Activated effector memory CD4-positive, alpha-beta T cell treated with Interleukin-2 at 50 U/mL for 16 hours (primary cell): ENCODE data around the gene NSG2.
"Not testable (repeated sequence)": the region's sequence is repeated elsewhere in the genome, so short reads cannot be mapped to it uniquely, and the experiment has no call there.

ENCODE experiments used
- DNase-seq: peaks from one replicate; pipeline ENCODE4 v3.0.0-alpha.2; 2020

NSG2 gene

DNA sequence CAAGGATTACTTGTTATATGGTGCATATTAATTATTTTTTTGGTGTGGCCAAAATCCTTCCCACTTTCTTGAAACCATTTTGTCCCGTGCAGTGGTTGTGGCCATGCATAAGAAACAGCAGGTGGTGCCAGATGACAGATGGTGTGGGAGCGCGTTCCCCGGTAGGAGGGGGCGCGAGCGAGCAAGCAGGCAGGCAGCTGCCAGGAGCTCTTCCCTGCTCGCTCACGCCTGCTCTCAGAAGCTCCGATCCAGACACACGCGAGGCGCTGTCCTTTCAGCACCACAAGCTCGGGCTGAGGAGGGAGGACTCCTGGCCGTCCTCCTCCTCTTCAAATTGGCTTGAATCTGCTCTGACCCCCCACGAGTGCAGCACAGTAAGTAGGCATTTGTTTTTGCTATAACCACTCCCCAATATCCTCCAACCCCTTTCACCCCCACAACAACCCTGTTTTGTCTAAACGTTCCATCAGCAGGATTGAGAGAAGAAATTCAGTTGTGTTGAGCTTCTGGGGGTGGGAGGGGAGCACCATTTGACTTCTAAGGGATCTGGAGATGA lies at the start of gene NSG2:
TSS of gene NSG2 (plus strand) at position 237 of the 556 bp plus-strand sequence. CDS start 1,050 bp downstream, outside the sequence.
- DNase-seq = no peak

DNA sequence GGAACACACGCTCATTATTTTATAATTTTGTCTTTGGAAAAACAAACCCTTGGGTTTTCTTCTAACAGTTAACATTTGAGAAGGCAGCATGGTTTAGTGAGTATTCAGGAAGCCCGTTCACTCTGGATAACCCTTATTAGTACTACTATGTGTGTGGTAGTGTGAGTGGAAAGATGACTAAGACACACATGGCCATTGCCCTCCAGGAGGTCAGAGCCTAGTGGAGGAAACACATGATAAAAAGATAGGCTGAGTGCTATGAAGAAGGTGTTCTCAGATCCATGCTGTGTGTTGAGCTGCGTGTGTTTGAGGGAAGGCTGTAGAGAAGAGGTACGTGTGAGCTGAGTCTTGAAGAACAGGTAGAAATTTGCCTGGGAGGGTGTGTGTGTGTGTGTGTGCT lies 48.2 kb upstream of the NSG2 start:
- DNase-seq = no peak

DNA sequence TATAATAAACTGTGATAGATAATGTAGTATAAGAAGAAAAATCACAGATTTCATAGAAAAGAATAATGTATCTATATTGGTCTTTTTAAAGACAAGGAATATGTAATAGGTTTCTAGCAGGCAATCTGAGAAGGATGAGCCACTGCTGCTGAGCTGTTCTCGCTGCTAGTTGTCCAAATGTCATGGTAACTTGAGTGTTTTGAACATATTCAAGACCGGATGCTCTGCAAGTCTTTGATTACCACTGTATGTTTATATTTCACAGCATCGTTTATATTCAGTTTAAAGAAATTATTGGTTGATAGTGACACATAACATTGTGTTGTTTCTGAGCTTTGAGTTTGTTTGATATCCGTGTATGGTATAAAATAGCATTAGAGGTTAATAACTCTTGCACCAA lies 47.0 kb upstream of the NSG2 start:
- no peak for DNase-seq

DNA sequence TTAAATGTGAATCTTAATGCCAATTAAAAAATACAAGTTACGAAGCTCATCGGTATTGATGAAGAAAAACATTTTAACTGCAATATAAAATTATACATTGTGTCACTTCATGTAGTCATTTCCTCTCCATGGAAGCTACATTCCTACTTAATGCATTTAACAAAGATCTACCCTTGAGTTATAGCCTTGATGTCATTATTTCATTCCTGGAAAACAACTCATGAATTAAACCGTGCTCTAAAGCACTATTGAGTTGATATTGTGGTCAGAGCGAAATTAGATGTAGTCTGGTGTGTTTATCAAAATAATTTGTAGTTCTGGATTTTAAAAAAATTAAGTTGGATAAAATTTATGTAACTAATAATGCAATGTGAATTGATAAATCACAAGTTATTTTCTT lies 45.4 kb upstream of the NSG2 start:
- no peak for DNase-seq

DNA sequence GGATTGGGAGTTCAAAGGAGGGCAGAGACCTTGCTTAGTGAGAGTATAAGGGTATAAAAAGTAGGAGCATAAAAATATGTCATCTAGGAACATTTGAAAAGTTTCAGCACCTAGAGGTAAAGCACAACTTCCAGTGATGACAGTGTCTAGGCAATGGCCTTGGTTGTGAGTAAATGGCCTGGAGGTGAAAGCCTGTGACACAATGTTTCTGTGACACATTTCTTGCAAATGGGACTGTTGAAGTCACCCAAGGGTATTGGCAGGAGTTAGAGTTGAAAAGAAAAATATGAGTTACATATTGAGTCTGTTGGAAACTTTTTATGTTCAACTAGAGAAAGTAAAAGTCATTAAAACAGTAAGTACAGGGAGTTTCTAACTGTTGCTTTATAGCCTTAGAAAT lies 41.7 kb upstream of the NSG2 start:
- DNase-seq = no peak

DNA sequence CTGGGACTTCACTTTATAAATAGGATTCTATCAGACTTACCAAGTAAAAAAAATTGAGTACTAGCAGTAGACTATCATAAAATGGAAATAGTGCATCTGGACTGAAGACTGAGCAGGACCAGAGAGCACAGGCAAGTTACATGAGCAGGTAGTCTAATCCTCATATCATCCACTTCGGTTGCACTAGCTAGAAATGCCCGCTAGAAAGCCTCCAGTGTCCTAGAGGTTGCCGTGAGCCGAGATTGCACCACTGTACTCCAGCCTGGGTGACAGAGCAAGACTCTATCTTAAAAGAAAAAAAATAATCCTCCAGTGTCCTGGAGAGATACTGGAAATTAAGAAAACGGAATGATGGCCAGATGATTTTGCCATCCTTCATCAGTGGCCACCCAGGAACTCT lies 36.6 kb upstream of the NSG2 start:
- no peak for DNase-seq

DNA sequence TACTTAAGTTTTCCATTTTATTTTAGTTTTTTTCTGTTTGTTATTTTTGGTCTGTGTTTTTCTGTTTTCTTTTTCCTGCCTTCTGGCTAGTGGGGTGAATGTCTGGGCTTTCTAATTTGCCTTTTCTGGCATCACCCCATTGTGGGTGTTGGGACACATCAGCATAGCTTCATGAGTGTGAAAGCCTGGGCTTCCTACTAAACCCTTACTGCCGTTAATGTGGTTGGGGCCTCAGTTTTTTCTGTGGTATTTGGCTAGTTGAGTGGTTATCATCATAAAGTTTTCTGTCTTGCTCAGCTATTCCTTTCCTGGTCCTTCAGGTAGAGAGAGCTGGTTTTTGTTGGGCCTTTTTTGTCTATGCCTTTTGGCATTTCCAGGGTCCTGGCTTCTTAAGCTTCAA lies 35.1 kb upstream of the NSG2 start:
- DNase-seq = no peak

DNA sequence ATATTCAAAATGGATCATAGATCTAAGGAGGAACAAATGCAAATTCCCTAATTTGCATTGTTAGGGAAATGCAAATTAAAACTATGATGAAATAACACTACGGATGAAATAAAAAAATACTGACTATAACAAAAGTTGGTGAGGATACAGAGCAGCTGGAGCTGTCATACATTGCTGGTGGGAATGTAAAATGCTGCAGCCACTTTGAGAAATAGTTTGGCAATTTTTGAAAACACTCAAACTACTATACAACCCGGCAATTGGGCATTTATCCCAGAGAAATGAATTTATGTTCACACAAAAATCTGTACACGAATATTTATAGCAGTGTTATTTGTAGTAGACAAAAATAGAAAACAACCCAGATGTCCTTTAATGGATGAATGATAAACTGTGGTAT lies 34.1 kb upstream of the NSG2 start:
- DNase-seq = no peak

DNA sequence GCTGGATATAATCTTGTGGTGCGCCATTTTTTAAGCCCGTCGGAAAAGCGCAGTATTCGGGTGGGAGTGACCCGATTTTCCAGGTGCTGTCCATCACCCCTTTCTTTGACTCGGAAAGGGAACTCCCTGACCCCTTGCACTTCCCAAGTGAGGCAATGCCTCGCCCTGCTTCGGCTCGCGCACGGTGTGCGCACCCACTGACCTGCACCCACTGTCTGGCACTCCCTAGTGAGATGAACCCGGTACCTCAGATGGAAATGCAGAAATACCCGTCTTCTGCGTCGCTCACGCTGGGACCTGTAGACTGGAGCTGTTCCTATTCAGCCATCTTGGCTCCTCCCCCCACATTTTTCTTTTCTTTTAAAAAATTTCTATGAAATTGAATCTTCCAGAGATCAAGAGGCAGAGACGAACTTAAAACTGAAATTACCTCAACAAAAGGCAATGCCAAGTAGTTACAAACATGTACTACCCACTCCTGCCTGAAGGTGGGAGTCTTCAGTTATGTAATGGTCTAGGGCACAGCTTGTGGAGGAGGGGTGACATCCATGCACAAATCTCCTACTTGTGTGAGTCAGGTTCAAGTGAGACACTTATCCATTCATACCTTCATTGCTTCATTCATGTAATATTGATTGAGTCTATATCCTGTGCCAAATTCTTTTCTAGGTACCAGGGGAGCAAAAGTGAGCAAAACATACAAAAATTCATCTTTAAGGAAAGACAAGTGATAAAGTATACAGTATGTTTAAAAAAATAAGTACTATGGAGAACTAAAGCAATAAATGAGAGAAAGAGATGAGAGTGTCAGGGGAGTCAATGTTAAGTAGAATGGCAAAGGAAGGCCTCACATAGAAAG lies 25.2 kb upstream of the NSG2 start:
- not testable (repeated sequence) for DNase-seq

DNA sequence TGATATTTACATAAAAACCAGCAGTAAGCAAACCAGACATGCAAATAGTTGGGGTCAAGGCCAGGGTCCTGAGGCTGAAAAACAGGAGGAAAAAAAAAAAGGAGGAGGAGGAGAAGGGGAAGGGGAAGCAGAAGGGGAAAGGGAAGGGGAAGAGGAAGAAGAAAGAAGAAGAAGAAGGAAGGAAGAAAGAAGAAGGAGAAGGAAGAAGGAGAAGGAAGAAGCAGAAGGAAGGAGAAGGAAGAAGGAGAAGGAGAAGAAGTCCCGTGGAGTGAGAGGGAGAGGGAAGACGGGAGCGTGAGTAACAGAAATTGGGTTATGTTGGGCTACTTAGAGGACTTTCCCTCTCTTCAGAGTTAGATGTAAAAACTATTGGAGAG lies 24.6 kb upstream of the NSG2 start:
- DNase-seq = no peak

DNA sequence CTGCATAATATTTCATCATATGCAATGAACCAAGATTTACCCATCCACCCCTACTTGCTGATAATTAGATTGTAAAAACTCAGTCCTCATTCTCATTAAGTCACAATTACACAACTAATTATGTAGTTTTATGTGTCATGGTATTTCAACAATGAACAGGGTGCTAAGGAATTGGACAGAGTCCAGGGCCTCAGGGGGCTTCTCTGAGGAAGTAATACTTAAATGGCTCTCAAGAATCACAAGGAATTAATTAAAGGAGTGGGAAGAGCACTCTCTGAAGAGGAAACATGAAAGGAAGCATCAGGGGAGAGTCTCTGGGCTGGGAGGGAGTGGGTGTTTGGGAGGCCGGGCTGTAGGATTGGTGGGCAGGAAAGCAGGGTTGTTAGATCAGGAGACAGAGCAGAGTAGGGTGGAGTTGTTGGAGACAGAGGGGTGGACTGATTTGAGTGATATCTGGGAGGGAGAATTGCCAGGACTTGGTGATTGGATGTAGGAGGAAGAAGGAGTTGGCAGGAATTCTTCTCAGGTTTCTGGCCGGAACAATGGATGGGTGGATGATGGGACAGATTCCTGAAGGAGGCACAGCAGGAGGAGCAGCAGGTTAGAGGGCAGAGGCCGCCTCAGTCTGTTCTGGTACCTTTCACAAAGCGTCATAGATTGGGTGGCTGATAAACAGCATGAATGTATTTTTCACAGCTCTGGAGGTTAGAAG lies 23.0 kb upstream of the NSG2 start:
- no peak for DNase-seq

DNA sequence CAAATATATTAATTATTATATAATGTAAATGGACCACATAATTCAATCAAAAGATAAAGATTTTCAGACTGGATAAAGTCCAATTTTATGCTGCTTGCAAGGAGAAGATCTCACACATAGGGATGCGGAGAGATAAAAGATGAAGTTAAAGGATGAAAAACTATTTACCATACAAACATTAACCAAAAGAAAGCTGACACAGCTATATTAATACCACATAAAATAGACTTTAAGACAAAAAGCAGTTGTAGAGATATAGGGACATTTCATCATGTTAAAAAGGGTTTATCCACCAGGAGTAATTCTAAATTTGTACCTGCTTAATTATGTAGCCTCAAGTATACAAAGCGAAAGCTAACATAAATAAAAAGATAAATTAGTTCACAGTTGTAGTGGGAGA lies 15.2 kb upstream of the NSG2 start:
- DNase-seq = no peak

DNA sequence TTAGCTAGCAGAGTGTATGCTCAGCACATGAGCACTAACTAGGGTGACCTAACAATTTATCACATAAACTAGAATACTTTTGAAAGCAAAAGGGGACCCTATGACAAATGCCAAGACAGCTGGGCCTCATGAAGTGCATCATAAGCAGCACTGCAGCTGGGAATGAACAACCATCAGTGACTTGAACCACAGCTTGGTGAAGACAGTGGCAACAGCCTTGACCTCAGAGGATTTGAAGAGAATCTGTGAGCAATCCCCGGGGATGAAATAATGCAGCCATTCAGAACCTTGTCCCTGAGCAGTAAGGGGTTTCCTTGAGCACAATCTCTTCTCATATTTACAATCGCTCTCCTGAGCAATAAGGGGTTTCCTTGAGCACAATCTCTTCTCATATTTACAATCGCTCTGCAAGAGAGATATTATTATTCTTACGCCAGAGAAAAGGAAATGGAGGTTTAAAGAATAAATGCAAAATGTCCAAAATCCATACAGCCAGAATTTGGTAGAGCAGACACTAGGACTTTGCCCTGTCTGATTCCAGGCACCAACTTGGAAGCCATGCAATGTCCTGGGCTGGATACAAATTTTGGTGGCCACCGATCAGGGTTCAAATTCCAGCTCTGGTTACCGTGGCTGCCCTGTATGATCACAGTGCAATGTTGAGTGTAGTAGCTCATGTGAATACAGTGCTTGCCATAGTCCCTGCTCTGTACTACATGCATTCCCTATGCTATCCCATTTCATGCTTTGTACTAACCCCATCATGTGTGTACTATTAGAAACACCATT lies 846 bp upstream of the NSG2 start:
- no peak for DNase-seq

DNA sequence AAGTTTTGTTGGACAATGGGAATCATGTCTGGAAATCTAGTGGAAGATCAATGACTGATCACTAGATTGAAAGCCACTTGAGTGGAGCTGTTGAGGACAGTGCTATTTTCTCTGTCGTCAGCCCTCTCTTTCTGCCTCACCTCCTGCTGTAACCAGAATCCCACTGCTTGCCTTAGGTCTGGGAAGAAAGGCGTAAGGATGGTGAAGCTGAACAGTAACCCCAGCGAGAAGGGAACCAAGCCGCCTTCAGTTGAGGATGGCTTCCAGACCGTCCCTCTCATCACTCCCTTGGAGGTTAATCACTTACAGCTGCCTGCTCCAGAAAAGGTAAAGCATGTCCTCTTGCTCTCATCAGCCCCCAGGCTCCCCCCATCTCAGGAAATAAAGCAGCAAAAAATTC lies 1.1 kb downstream of the NSG2 start:
- DNase-seq = no peak

DNA sequence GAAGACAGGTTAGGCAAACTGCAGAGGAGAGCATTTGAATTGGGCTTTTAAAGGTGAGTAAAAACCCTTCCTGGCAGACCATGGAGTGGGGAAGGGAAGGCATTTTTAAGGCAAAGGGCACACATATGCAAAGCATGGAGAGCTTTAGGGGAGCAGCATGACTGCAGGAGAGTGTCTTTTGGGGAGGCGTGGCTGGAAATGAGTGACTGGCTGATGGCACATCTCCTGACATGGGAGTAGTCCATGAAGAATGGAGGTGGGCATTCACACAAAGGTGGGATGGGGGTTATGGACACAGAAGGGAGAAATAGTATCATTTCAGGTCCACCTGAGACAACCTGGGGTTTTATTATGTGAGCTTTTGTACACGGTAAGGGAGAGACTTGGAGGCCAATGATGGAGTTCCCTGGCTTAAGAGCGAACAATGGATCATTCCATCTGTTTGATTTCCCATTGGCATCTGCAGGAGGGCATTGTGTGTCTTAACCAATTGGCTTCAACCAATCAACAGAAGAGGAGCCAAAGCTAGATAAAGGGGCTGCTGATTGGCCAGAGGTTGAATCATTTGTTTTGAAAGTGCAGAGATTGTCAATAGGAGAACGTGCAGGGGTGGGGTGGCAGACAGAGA lies 2.1 kb downstream of the NSG2 start:
- DNase-seq = no peak

DNA sequence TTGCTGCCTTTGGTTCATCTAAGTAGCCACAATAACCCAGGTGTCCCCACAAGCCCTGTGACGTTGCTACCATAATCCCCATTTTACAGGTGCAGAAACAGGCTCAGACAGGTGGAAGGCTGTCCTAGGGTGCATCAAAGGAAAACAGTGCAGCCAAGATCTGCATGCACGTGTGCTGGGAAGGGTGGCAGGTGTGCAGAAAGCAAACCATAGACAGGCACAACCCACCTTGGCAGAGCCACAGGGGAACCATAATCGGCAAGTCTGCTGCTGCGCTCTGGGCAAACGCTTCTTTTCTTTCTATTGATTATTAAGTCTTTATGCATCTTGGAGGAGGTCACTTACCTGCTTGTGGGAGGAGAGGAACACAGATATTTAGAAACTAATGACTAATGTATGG lies 7.1 kb downstream of the NSG2 start:
- DNase-seq = no peak

DNA sequence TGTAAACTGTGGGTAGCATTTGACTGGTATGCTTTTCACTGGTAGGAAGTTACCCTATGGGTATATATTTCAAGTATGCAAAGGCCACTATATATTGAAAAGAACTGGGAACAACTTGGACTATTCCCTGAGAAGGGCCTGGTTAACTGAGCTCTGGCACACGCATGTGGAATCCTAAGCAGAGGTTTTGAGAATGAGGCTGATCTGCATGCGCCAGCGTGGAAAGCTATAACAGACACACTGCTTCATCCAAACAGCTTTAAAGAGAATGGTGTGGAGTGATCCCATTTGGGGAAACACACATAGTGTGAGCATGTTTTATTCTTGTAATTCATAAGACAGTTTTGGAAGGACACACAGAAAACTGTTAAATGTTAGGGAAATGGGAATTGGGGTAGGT lies 8.4 kb downstream of the NSG2 start:
- DNase-seq = no peak

DNA sequence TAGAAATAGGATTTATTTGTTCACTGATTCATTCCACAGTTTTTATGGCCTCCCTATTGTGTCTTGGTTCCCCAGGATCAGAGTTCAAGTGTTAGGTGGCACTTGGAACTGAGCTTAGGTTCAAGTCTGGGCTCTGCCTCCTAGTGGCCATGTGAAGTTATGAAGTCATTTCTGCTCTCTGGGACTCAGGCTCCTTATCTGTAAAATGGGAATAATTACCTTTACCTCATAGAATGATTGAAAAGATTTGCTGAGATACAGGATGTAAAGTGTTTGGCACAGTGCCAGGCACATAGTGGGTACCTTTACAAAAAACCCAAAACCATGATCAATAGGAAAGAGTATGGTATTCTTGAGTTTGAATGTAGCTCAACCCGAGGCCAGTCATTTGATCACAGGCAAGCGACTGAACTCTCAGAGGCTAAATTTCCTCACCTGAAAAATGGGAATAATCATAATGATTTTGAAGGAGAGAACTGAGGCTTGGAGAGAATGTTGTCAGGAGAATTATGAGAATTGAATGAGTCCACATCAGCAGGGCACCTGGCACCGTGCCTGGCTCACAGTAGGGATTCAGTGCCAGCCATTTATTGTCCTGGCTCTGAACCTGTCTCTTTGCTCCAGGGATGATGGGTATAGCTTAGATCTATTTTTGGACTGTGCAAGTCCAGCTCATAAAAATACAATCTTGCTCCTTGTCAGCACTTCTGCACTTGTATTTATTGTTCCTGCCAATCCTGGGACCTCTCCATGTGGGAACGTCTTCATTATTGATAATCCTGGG lies 10.8 kb downstream of the NSG2 start:
- DNase-seq = no peak

DNA sequence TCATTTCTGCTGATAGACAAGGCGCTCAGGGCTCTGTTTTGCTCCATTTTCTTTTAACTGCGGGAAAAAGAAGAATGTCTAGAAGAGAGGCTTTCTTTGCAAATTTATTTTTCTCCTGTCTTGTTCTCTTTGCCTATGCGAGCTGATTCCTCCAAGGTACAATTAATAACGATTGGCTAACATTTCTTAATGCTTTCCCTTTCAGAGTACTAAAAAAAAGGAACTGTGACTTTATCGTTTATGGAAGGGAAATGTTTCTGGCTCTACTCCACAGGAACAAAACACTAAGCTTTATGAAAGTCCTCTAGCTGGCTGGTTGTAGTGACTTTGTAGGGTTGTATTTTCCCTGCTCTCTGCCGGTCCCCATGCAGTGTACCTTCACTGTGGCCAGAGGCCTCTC lies 11.7 kb downstream of the NSG2 start:
- DNase-seq = no peak

DNA sequence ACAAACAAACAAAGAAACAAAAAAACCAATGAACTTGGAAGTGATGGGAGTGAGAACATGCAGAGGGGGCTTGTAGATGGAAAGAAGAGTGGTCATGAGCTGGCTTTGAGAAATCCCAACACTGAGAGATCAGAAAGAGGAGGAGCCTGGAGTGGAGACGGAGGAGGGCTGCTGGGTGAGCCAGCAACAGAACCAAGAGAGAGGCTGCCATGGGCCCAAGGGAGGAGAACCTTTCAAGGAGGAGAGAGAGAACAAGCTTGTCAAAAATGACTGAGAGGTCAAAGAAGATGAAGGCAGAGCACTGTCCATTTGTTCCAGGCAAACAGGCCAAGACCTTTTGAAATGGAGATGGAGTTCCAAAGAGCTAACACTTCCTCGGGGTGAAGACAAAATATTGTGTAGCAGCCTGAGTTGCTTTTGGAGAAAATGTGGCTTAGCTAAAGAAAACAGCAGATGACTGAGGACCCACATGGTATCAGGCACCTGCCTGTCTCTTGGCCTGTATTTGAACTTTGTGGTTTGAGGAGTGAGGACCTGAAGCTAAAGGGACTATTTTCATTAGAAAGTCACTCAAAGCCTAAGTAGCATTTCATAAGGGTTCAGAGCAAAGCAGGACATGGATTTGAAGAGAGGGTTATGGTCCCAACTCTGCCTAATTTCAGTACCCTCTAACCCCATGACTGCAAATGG lies 13.1 kb downstream of the NSG2 start:
- no peak for DNase-seq

DNA sequence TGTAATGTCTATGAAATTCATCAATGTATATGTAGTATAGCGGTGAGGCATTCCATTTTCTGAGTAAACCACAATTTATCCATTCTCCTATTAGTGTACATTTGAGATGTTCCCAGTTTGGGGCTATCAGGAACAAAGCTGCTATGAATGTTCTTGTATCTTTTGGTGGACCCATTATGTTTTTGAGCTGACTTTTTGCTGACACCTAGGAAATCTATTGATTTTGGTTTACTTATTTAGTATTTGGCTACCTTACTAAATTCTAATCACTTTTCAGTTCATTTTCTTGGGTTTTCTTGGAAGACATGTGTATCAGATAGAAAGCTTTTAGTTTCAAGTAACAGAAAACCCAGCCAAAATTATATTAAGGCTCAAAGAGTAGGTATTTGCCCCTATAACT lies 13.7 kb downstream of the NSG2 start:
- no peak for DNase-seq
